Left cardiac atrium (tissue), 4 donors: ENCODE data around the gene NAT8L. TPM values are rescaled to one million over a fixed set of nuclear protein-coding genes. Genes with fewer than 3 reads are reported as not detected.

Experiments
- ATAC-seq, 2 donors: fragments of 200-7000 bp; cut with Tn5 transposase; one replicate each; pipeline ENCODE4 v1.9.1; 2020; ENCODE audit warnings: mild to moderate bottlenecking in 2 of 2, moderate library complexity in 2 of 2
- DNase-seq: peaks from one replicate; pipeline ENCODE4 v3.0.0-alpha.2; 2020
- intact Hi-C, 2 donors: fragments of 100-400 bp; cut with DNase I; formaldehyde crosslinking; loops; one replicate each; pipeline versions ENCODE4 v1.14.1 to v1.15.1; 2022 to 2023
- total RNA-seq, 2 donors: library from RNA; stranded (reverse); fragmentation: NEBNext Ultra II Directional; extraction: Animal tissue kit (Norgen Biotek cat#: 25700); gene quantifications; one replicate each; pipeline ENCODE4 v1.2.1, GENCODE V29; 2021
- donor health status: DM: no; HTN: yes; CAD: no.
- donor health status: DM: no; HTN: yes; CAD: no; lungs with severe emphysema.
- donor health status: DM: yes; HTN: yes; CAD: no.
- donor health status: Dilated cardiomyopathy.

NAT8L gene
- total RNA-seq, 2 donors from 2014 or later = 8.8 to 12.5 TPM

- no peak for DNase-seq
- intact Hi-C loops = no loop called here
Observed at GRCh38 chr4:2104556-2105345, 45.6 kb downstream of the NAT8L start.

GRCh38 chr4:2105559-2105958 lies 46.4 kb downstream of the NAT8L start:
- ATAC-seq (no peak), DNase-seq (no peak)
- intact Hi-C loops = no loop called here

More at GRCh38 chr4:2104556-2105345, 45.6 kb downstream of the NAT8L start:
- ATAC-seq = no peak

GRCh38 chr4:2116687-2117400 lies 57.7 kb downstream of the NAT8L start:
- ATAC-seq (no peak), DNase-seq (no peak)
- intact Hi-C loops = no loop called here

Other genes with a start within 250 kb of the NAT8L start
- 10 to 100 TPM; 37.2 to 50.5 TPM for gene LETM1, start 203.2 kb upstream of the NAT8L start, total RNA-seq
- 10 to 100 TPM; 30.0 to 38.7 TPM for gene NSD2, start 187.9 kb upstream of the NAT8L start, total RNA-seq
- 10 to 100 TPM; 12.4 to 17.0 TPM for gene NELFA, start 50.4 kb upstream of the NAT8L start, total RNA-seq
- 1 to 10 TPM; 6.7 to 7.3 TPM for gene HAUS3, start 182.8 kb downstream of the NAT8L start, total RNA-seq
- gene POLN, start 182.8 kb downstream of the NAT8L start, total RNA-seq = 1 to 10 TPM; 2.4 to 6.3 TPM
- gene MXD4, start 202.8 kb downstream of the NAT8L start, total RNA-seq = 10 to 100 TPM; 27.7 to 46.9 TPM